SK-N-SH (cell line): ENCODE measurements around the gene WDR86. TPM values are rescaled to one million over a fixed set of nuclear protein-coding genes. Genes with fewer than 3 reads are reported as not detected.

Source experiments
- CTCF ChIA-PET: fragments of 300-600, 350-600 bp; formaldehyde crosslinking; extraction: SDS; loops from one replicate; lab custom pipeline; 2021; lab: Yijun Ruan, JAX
- POLR2A ChIA-PET: fragments of 350-600 bp; sonication (Branson Sonifier 250); formaldehyde crosslinking; extraction: SDS; loops from one replicate; lab custom pipeline; 2020; ENCODE audit warnings: antibody characterized with exemption, inconsistent platforms; lab: Yijun Ruan, JAX
- DNase-seq: peaks from one replicate; pipeline ENCODE4 v3.0.0; 2012
- H2AFZ ChIP-seq: fragments of 200-600 bp; sonication (generic); 2 replicates; pipeline ENCODE4 v1.8.1; 2016; ENCODE audit warnings: antibody characterized with exemption, mild to moderate bottlenecking, low read depth
- H3F3A ChIP-seq: fragments of 200-600 bp; sonication (generic); replicated peaks from 2 replicates; pipeline ENCODE3; 2016; ENCODE audit warnings: antibody characterized with exemption, mild to moderate bottlenecking; ENCODE audit not compliant: insufficient read depth
- H3K27ac ChIP-seq, 2 experiments: fragments of 200-500 bp in 1 of 2; fragments of 200-600 bp in 1 of 2; sonication (Bioruptor generic) in 1 of 2; sonication (generic), shearing (Covaris generic) in 1 of 2; 2 replicates each; pipeline versions ENCODE4 v1.5.1 to v1.6.1; 2014 to 2016; ENCODE audit warnings: low read depth in 2 of 2, inconsistent platforms in 1 of 2, low read length in 1 of 2, mild to moderate bottlenecking in 1 of 2, mixed read lengths in 1 of 2
- H3K27me3 ChIP-seq: fragments of 200-600 bp; sonication (generic), shearing (Covaris generic); 2 replicates; pipeline ENCODE4 v1.6.1; 2016; ENCODE audit warnings: mixed run types; ENCODE audit not compliant: insufficient read depth
- H3K36me3 ChIP-seq, 2 experiments: fragments of 200-500 bp in 1 of 2; fragments of 200-600 bp in 1 of 2; sonication (Bioruptor generic) in 1 of 2; sonication (generic) in 1 of 2; replicated peaks in 1 of 2; 2 replicates each; pipeline versions ENCODE3 to v1.5.1; 2014 to 2016; ENCODE audit warnings: low read length in 1 of 2, mild to moderate bottlenecking in 1 of 2; ENCODE audit not compliant: insufficient read depth in 2 of 2, control insufficient read depth in 1 of 2
- H3K4me1 ChIP-seq, 2 experiments: fragments of 200-500 bp in 1 of 2; fragments of 200-600 bp in 1 of 2; sonication (Bioruptor generic) in 1 of 2; sonication (generic), shearing (Covaris generic) in 1 of 2; 2 replicates each; pipeline versions ENCODE4 v1.5.1 to v1.6.1; 2014 to 2016; ENCODE audit warnings: low read depth in 1 of 2, low read length in 1 of 2, mixed run types in 1 of 2; ENCODE audit not compliant: insufficient read depth in 2 of 2, control insufficient read depth in 1 of 2
- H3K4me2 ChIP-seq: fragments of 200-600 bp; sonication (generic), shearing (Covaris generic); 2 replicates; pipeline ENCODE4 v1.6.1; 2017; ENCODE audit warnings: mixed run types
- H3K4me3 ChIP-seq, 2 experiments: fragments of 200-500 bp in 1 of 2; fragments of 200-600 bp in 1 of 2; sonication (Bioruptor generic) in 1 of 2; sonication (generic), shearing (Covaris generic) in 1 of 2; 2 replicates each; pipeline versions ENCODE4 v1.5.1 to v1.8.1; 2014 to 2016; ENCODE audit warnings: low read depth in 2 of 2, inconsistent platforms in 1 of 2, low read length in 1 of 2, mild to moderate bottlenecking in 1 of 2, mixed read lengths in 1 of 2, moderate library complexity in 1 of 2
- H3K79me2 ChIP-seq: fragments of 200-600 bp; sonication (generic); 2 replicates; pipeline ENCODE4 v1.8.1; 2017; ENCODE audit warnings: mild to moderate bottlenecking; ENCODE audit not compliant: insufficient read depth
- H3K9ac ChIP-seq: fragments of 200-600 bp; sonication (generic); 2 replicates; pipeline ENCODE4 v1.6.1; 2017; ENCODE audit warnings: mixed run types
- H3K9me2 ChIP-seq: fragments of 200-600 bp; sonication (generic); 2 replicates; pipeline ENCODE4 v1.6.1; 2017; ENCODE audit warnings: mixed run types
- H3K9me3 ChIP-seq: fragments of 200-600 bp; sonication (generic); 2 replicates; pipeline ENCODE4 v1.6.1; 2017; ENCODE audit warnings: mixed run types, mild to moderate bottlenecking, moderate library complexity
- H4K20me1 ChIP-seq: fragments of 200-600 bp; sonication (generic); 2 replicates; pipeline ENCODE4 v1.6.1; 2017; ENCODE audit warnings: mild to moderate bottlenecking, mixed run types; ENCODE audit not compliant: insufficient read depth
- ELF1 ChIP-seq: IDR thresholded peaks from 2 replicates; pipeline ENCODE4 v1.4.0; 2012
- EZH2phosphoT487 ChIP-seq: fragments of 200-600 bp; sonication (generic); IDR thresholded peaks from 2 replicates; pipeline ENCODE4 v1.6.1; 2017; ENCODE audit warnings: low read depth, mixed run types, mild to moderate bottlenecking, antibody characterized with exemption, moderate library complexity, borderline replicate concordance
- FOXJ3 ChIP-seq: sonication (generic); formaldehyde crosslinking; IDR thresholded peaks from 2 replicates; pipeline ENCODE4 v1.5.1; 2020; ENCODE audit warnings: mild to moderate bottlenecking, missing genetic modification reagents
- GABPA ChIP-seq: IDR thresholded peaks from 2 replicates; pipeline ENCODE4 v1.4.0; 2012; ENCODE audit warnings: low read depth, mild to moderate bottlenecking
- GATA2 ChIP-seq: sonication (generic); formaldehyde crosslinking; IDR thresholded peaks from 2 replicates; pipeline ENCODE4 v1.5.0; 2020; ENCODE audit warnings: mild to moderate bottlenecking, missing genetic modification reagents
- IRF3 ChIP-seq: fragments of 150-350 bp; IDR thresholded peaks from 2 replicates; pipeline ENCODE4 v1.6.1; 2016; ENCODE audit warnings: mild to moderate bottlenecking, low read depth, low read length
- JUND ChIP-seq: IDR thresholded peaks from 2 replicates; pipeline ENCODE4 v1.4.0; 2012
- MEF2A ChIP-seq: IDR thresholded peaks from 2 replicates; pipeline ENCODE4 v1.4.0; 2012; ENCODE audit warnings: low read depth, borderline replicate concordance
- MXI1 ChIP-seq: IDR thresholded peaks from 2 replicates; pipeline ENCODE4 v1.6.1; 2012; ENCODE audit warnings: mild to moderate bottlenecking, low read depth, low read length, improper control_type of control experiment
- NFIC ChIP-seq: IDR thresholded peaks from 2 replicates; pipeline ENCODE4 v1.4.0; 2012; ENCODE audit warnings: borderline replicate concordance
- NRF1 ChIP-seq: IDR thresholded peaks from 2 replicates; pipeline ENCODE4 v1.6.1; 2012; ENCODE audit warnings: low read depth, mild to moderate bottlenecking, low read length
- PBX3 ChIP-seq: IDR thresholded peaks from 2 replicates; pipeline ENCODE4; 2012
- RAD21 ChIP-seq: IDR thresholded peaks from 2 replicates; pipeline ENCODE4 v1.6.1; 2012; ENCODE audit warnings: mild to moderate bottlenecking, low read length
- REST ChIP-seq: IDR thresholded peaks from 2 replicates; pipeline ENCODE4 v1.6.1; 2012; ENCODE audit warnings: mild to moderate bottlenecking, low read depth, low read length, moderate library complexity
- SIN3A ChIP-seq: IDR thresholded peaks from 2 replicates; pipeline ENCODE4 v1.6.1; 2012; ENCODE audit warnings: low read depth, mild to moderate bottlenecking, low read length, moderate library complexity, borderline replicate concordance
- SMC3 ChIP-seq: IDR thresholded peaks from 2 replicates; pipeline ENCODE4 v1.6.1; 2012; ENCODE audit warnings: low read depth, low read length, improper control_type of control experiment
- TCF12 ChIP-seq: IDR thresholded peaks from 2 replicates; pipeline ENCODE4 v1.4.0; 2012
- TEAD4 ChIP-seq: IDR thresholded peaks from 2 replicates; pipeline ENCODE4 v1.4.0; 2012; ENCODE audit warnings: mild to moderate bottlenecking, borderline replicate concordance; ENCODE audit not compliant: insufficient read depth
- YY1 ChIP-seq: IDR thresholded peaks from 2 replicates; pipeline ENCODE4 v1.4.0; 2012; ENCODE audit warnings: low read depth, mild to moderate bottlenecking
- WGBS: methylation state at CpG from one replicate; pipeline ENCODE4 v1.1.6; 2017; ENCODE audit warnings: low lambda C conversion rate; 5-methylcytosine and 5-hydroxymethylcytosine counted together
- polyA plus RNA-seq, 3 experiments: library from polyadenylated mRNA; depleted of rRNA; stranded (reverse); fragments of >200 nt; gene quantifications; 2 replicates each; pipeline ENCODE4 v1.2.3, GENCODE V29; 2012
- TF ChIP-seq, protein P1 (sequence below): fragments of 200-600 bp; sonication (generic); IDR thresholded peaks from 2 replicates; pipeline ENCODE4 v1.6.1; 2017; ENCODE audit warnings: antibody characterized with exemption, mild to moderate bottlenecking, moderate library complexity

WDR86 gene
- polyA plus RNA-seq, 1 of the 3 experiments (the other 2 are of a cell fraction) = 1.0 TPM

DNA sequence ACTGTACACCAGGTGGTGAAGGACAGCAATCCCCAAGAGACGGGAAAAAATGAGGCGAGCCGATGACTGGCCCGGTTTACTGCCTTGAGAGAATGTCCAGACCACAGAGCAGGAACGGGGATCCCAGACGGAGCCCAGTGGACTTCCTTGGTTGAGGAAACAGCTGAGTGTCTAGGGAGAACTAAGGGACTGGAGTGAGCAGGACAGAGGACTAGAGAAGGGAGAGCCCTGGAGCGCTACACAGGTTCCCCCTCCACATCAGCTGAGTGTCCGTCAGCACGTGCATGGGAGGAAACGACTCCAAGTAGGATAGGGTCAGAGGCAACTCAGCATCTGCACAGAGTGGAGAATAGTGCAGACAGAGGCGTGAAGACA is 7.1 kb upstream of the WDR86 start:
- no peaks in the 10 kb centered on the region for H3F3A ChIP-seq
- TF ChIP-seq MEF2A (no peak), TEAD4 (no peak), MXI1 (no peak), NFIC (no peak), ELF1 (no peak), EZH2phosphoT487 (no peak), REST (no peak), YY1 (no peak), SMC3 (no peak), SIN3A (no peak), JUND (no peak), FOXJ3 (CRISPR knock-in tag) (no peak), NRF1 (no peak), RAD21 (no peak), IRF3 (no peak), GATA2 (CRISPR knock-in tag) (no peak), TCF12 (no peak), PBX3 (no peak), GABPA (no peak)
- TF ChIP-seq, protein P1, sequence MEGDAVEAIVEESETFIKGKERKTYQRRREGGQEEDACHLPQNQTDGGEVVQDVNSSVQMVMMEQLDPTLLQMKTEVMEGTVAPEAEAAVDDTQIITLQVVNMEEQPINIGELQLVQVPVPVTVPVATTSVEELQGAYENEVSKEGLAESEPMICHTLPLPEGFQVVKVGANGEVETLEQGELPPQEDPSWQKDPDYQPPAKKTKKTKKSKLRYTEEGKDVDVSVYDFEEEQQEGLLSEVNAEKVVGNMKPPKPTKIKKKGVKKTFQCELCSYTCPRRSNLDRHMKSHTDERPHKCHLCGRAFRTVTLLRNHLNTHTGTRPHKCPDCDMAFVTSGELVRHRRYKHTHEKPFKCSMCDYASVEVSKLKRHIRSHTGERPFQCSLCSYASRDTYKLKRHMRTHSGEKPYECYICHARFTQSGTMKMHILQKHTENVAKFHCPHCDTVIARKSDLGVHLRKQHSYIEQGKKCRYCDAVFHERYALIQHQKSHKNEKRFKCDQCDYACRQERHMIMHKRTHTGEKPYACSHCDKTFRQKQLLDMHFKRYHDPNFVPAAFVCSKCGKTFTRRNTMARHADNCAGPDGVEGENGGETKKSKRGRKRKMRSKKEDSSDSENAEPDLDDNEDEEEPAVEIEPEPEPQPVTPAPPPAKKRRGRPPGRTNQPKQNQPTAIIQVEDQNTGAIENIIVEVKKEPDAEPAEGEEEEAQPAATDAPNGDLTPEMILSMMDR = no peak
- TF ChIP-seq, all 33 proteins: peak for 0
- Histone ChIP-seq H3K4me1 (no peaks in the 10 kb centered on the region), H3K9me2 (no peaks in the 10 kb centered on the region), H3K36me3 (no peaks in the 10 kb centered on the region), H3K27ac (no peak overlapping the region), H3K9me3 (0 out of 2 replicates have a peak, but pooled peaks cover 5% of the 10 kb centered on the region), H3K4me3 (no peak overlapping the region), H3K79me2 (no peaks in the 10 kb centered on the region), H2AFZ (no peak overlapping the region), H3K27me3 (peaks cover 23% of the 10 kb centered on the region), H4K20me1 (no peaks in the 10 kb centered on the region), H3K9ac (no peak overlapping the region), H3K4me2 (no peak overlapping the region)
- no peak for DNase-seq
- POLR2A ChIA-PET = no interaction called here
- WGBS = 79% methylated on average over 11 of the region's 11 CpGs
- CTCF ChIA-PET = interaction anchor here (1.2 kb wide), 1 partner anchor 20 kb away, joined by 3 read pairs; no protein-coding TSS in a partner anchor
